Hematopoietic multipotent progenitor cell treated with erythropoietin and hydrocortisone succinate and interleukin-3 and kit ligand, for 6 days (in vitro differentiated cells): Measurements from ENCODE around the gene TTLL1.
"Not testable (repeated sequence)": the region's sequence is repeated elsewhere in the genome, so short reads cannot be mapped to it uniquely, and the experiment has no call there.

ENCODE experiments used
- DNase-seq: peaks from one replicate; pipeline ENCODE4 v3.0.0-alpha.2; 2015

The TTLL1 gene

DNA sequence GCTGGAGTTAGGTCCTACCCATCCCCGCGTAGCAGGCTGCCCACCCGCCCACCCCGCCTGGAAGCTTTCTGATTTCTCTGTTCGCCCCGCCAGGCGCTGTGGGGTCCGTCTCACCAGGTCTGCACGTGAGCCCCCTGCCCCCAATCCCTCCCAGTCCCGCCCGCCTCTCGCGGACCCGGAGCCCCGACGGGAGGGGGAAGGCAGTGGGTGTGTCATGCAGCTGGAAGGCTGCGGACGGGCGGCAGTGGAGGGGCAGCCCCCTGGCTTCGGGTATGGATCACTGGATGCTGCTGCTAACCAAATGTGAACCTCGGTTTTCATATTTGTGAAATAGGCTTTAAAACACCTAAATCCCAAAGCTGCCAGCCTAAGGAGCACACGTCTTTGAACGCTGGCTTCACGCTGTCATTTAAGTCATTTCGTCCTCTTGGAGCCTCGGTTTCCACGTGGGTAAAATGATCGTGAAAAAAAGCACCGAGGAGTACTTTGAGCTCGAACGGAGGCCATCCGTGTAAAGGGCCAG, 20.8 kb upstream of the TTLL1 start:
- DNase-seq: no peak

- DNase-seq: no peak
Measured at GRCh38 chr22:43109511-43109910, 20.3 kb upstream of the TTLL1 start.

DNA sequence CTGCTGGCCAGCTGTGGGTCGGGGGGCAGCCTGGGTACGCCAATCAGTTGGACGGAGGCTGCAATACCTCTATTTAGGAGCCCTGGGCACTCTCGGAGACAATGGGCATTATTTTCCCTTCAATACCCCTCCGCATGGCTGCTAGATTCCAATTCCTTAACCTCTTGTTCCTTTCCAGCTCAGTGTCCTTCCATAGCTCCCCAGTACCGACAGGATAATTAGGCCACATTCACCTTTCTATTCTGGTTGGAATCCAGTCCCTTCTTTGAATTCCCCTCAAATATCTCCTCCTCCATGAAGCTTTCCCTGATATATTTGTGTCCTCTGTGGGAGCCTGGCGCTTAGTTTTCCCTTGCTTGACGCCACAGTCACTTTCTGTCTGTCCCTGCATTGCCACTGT, 17.1 kb upstream of the TTLL1 start:
- DNase-seq: no peak

- not testable (repeated sequence) for DNase-seq
Measured at GRCh38 chr22:43104950-43105349, 15.8 kb upstream of the TTLL1 start.

GRCh38 chr22:43104056-43104625, 14.9 kb upstream of the TTLL1 start:
- peak; percentile 91 for DNase-seq

DNA sequence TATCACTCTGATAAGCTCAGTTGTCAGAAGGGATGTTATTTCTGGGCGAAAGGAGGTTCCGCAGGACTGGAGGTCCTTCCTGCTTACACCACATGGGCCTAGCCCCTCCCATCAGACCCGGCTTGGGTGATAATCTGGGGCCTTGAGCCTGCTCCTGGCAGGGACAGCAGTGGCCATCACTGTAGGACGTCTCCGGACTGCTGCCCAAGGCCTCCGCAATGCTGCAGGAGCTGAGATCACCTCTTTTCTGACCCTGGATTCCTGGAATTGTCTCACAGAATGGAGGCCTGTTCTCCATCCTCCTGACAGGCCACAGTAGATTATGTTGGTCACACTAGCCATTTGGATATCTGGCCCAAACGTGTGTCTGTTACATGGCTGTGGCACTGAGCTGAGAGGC, 12.1 kb upstream of the TTLL1 start:
- DNase-seq: no peak

DNA sequence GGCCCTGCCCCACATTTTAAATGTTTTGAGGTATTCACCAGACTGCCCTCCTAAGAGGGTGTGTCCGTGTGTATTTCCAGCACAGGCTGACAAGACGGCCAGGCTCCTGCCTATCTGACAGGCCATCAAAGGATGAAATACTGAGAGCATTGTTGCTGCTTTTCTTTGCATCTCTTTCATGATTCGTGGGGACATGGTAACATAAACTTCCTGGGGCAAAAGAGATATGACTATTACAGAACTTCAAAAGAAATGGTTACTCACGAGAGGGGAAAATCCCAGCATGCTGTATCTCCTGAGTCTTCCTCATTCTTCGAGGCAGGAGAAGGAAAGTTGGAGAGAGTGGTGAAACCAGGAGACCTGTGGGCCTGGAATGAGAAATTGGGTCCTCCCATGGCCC, 11.0 kb upstream of the TTLL1 start:
- DNase-seq: no peak

GRCh38 chr22:43099095-43099494, 9.9 kb upstream of the TTLL1 start:
- DNase-seq: no peak

DNA sequence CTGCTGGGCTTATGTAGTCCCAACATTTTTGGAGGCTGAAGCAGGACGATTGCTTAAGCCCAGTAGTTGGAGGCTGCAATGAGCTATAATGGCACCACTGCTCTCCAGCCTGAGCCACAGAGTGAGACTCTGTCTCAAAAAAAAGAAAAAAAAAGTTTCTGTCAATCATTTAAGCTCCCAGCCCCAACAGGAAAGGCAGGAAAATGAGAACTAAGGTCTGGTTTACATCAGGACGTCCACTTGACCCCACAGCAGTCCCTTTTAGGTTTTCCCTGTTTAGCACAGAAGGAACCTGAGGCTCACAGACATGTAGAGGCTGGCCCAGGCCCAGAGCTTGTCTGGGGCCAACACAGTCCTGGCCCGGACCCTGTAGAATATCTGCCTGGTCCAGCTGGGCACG, 9.2 kb upstream of the TTLL1 start:
- no peak for DNase-seq

GRCh38 chr22:43096420-43096819, 7.2 kb upstream of the TTLL1 start:
- no peak for DNase-seq

GRCh38 chr22:43094551-43094950, 5.4 kb upstream of the TTLL1 start:
- DNase-seq: no peak

DNA sequence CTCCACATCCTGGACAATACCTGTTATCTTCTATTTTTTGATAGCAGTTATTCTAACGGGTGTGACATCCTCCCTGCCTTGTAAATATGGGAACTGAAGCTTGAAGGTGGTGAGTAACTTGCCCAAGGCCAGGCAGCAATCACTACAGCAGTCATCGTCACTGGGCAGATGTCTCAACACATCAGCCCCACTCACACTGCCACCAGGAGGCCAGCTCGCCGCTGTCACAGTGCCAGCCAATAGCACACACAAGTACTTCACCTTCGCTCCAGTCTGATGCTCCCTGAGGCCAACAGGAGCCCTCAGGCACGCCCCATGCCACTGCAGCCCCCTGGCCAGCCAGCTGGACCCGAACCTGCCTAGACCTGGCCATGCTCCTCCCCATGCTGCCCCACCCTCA, 4.9 kb upstream of the TTLL1 start:
- peak; percentile 58 for DNase-seq

GRCh38 chr22:43092085-43092484, 2.9 kb upstream of the TTLL1 start:
- DNase-seq: no peak

GRCh38 chr22:43090130-43090789, 1.1 kb upstream of the TTLL1 start:
- peak; percentile 97 for DNase-seq

DNA sequence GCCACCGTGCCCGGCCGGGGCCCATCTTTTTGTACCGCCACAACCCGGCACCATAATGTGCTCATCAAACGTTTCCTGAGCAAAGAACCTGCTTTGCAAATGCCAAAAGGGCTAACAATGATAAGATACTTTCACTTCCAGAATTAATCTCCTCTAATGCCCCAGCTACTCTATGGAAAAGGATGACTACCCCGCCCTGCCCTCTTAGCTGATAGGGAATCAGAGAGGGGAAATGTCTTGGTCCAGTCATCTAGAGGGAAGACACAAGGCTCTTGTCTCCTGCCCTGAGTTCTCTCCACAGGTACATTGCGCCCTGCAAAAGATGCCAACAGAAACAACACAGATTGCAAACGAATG, 586 bp downstream of the TTLL1 start:
- DNase-seq: no peak

DNA sequence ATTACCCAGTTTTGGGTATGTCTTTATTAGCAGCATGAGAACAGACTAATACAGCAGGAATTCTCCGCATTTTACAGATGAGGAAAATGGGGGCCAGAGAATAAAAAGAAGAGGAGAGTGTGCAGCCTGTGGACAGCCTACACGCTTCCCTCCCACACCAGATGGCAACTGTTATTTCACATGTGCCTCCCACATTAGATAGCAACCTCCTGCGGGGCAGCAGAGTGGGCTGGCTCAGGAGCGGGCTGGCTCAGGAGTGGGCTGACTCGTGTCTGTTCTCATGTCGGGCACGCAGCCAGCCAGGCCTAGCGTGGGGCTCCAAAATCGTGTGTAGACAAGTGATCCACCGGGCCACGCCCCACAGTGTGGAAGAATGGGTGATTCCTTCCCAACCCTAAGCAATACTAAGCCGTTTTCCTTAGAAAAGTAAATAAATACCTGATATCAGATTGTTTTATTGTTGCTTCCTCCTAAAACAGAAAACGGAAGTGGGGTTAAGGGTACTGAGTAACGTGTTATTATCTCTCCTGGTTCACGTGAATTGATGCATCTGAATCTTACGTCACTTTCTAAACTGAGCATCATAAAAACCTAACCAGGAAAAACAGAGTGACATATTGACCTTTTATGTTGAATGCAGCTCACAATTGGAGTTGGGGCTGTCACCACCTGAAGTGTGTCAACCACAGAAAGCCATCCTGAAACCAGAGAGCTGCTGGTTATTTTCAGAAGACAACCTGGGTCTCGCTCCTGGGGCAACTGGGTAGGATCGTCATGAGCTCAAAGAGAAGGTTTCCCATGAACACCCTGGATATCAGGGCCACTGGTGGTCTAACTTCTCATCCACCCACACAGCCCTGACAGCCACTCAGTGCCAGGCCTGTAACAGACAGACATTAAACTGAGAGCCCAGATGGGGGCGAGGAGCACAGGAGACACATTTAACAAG, 3.3 kb downstream of the TTLL1 start:
- no peak for DNase-seq

DNA sequence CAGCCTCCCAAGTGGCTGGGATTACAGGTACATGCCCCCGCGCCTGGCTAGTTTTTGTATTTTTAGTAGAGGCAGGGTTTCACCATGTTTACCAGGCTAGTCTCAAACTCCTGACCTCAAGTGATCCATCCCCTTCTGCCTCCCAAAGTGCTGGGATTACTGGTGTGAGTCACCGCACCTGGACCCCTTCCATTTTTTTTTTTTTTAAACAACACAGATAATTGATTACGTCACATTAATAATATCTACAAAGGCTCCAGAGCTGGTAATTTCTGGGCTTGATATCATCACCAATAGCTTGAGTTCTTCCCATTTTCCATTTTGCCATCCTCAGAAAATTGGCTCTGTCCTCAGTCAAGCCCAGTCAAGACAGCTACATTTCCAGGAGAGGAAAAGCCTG, 7.2 kb downstream of the TTLL1 start:
- no peak for DNase-seq

- DNase-seq: no peak
Measured at GRCh38 chr22:43080616-43081015, 8.6 kb downstream of the TTLL1 start.

DNA sequence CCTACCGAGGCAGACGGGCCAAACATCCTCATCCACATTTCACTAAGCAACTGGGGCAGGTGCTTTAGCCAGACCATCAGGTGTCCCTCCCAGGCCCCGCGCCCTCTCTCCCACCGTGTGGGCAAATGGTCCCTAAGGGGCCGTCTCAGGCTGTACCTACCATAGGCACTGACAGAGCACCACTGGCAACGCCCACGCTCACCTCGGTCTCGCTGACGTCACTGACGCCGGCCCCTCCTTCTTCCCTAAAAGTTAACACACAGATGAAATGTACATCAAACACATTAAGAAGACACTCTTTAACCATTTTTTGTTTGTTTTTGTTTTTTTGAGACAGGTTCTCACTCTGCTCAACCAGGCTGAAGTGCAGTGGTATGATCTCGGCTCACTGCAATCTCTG, 9.4 kb downstream of the TTLL1 start:
- DNase-seq: no peak

DNA sequence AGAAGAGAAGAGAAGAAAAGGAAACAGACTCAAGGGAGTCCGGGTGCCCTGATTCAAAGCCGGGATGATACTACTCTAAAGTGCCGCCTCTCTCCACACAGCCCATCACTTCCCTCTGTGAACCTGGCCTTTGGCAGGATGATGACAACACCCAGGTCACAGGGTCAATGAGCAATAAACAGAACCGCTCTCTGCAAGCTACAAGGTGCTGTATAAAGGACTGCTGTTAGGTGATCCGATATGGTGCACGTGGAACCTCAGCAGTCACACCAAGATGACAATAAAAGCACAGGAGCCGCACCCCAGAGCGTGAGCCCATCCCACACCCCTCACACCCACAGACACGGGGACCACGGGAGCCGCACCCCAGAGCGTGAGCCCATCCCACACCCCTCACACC, 10.7 kb downstream of the TTLL1 start:
- DNase-seq: no peak

GRCh38 chr22:43077121-43077877, 11.9 kb downstream of the TTLL1 start:
- DNase-seq: no peak

GRCh38 chr22:43066844-43067385, 22.3 kb downstream of the TTLL1 start:
- no peak for DNase-seq

DNA sequence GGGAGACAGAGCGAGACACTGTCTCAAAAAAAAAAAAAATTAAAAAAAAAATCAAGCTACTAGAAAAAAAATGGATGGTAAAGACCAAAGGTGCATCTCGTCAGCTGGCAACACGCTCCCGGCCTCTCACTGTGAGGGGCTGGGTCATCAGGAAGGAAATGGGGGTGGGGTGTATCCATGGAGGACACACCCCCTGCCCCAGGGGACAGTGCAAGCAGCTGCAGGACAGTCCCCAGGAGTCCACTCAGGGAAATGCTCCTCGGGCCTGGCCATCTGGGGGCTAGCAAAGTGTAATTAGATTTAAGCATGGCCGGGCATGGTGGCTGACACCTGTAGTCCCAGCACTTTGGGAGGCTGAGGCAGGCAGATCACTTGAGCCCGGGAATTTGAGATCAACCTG, 23.1 kb downstream of the TTLL1 start:
- no peak for DNase-seq
